IMR-90 (cell line): ENCODE data around the gene VDR. TPM values are rescaled to one million over a fixed set of nuclear protein-coding genes. Genes with fewer than 3 reads are reported as not detected.

Experiments used
- ATAC-seq: fragments of 200-7000 bp; cut with Tn5 transposase; 2 replicates; pipeline ENCODE4 v1.9.1; 2020; ENCODE audit warnings: low read depth, mild to moderate bottlenecking, moderate library complexity
- BruUV-seq: library from RNA; stranded (reverse); fragments of 400-500 nt; replicated peaks from 2 replicates; lab custom pipeline; 2021; lab: Mats Ljungman, UMichigan
- CTCF ChIA-PET: fragments of 300-600 bp; formaldehyde crosslinking; extraction: SDS; loops from one replicate; lab custom pipeline; 2021; ENCODE audit warnings: antibody characterized with exemption; lab: Yijun Ruan, JAX
- POLR2A ChIA-PET: fragments of 300-600 bp; sonication (Branson Sonifier 250); formaldehyde crosslinking; loops from one replicate; lab custom pipeline; 2022; ENCODE audit warnings: antibody characterized with exemption; ENCODE audit not compliant: unreplicated experiment; lab: Charles Lee
- DNase-seq: peaks from one replicate; pipeline ENCODE4 v3.0.0; 2013
- H2AFZ ChIP-seq: replicated peaks from 2 replicates; pipeline ENCODE3; 2013; ENCODE audit warnings: low read length, mild to moderate bottlenecking; ENCODE audit not compliant: poor library complexity
- H2AK5ac ChIP-seq: 2 replicates; pipeline ENCODE4 v1.6.1; 2013; ENCODE audit warnings: low read depth, low read length, inconsistent platforms
- H2AK9ac ChIP-seq: replicated peaks from 2 replicates; pipeline ENCODE3; 2013; ENCODE audit warnings: mild to moderate bottlenecking, low read depth, low read length, moderate library complexity; ENCODE audit not compliant: poor library complexity
- H2BK120ac ChIP-seq: 2 replicates; pipeline ENCODE4 v1.6.1; 2013; ENCODE audit warnings: low read depth, low read length, inconsistent platforms
- H2BK15ac ChIP-seq: 3 replicates; pipeline ENCODE4 v1.6.1; 2013; ENCODE audit warnings: low read depth, low read length, inconsistent platforms
- H2BK20ac ChIP-seq: 2 replicates; pipeline ENCODE4 v1.6.1; 2013; ENCODE audit warnings: low read depth, mild to moderate bottlenecking, inconsistent platforms, low read length, moderate library complexity
- H2BK5ac ChIP-seq: 2 replicates; pipeline ENCODE4 v1.6.1; 2013; ENCODE audit warnings: mild to moderate bottlenecking, low read depth, low read length, inconsistent platforms; ENCODE audit not compliant: poor library complexity, severe bottlenecking
- H3K14ac ChIP-seq: replicated peaks from 2 replicates; pipeline ENCODE4 v1.6.1; 2013; ENCODE audit warnings: low read depth, low read length, inconsistent platforms
- H3K18ac ChIP-seq: 2 replicates; pipeline ENCODE4 v1.6.1; 2013; ENCODE audit warnings: low read depth, low read length, control low read depth
- H3K23ac ChIP-seq: 2 replicates; pipeline ENCODE4 v1.6.1; 2013; ENCODE audit warnings: low read depth, low read length, inconsistent platforms
- H3K27ac ChIP-seq: 2 replicates; pipeline ENCODE4 v1.5.1; 2013; ENCODE audit warnings: mild to moderate bottlenecking, control low read depth, low read length; ENCODE audit not compliant: insufficient read depth
- H3K27me3 ChIP-seq: 2 replicates; pipeline ENCODE4 v1.6.1; 2013; ENCODE audit warnings: low read length; ENCODE audit not compliant: control insufficient read depth, insufficient read depth
- H3K36me3 ChIP-seq: 2 replicates; pipeline ENCODE4 v1.6.1; 2013; ENCODE audit warnings: low read length, mixed read lengths; ENCODE audit not compliant: control insufficient read depth, insufficient read depth
- H3K4ac ChIP-seq: 2 replicates; pipeline ENCODE4 v1.6.1; 2013; ENCODE audit warnings: low read depth, low read length, inconsistent platforms
- H3K4me1 ChIP-seq: 2 replicates; pipeline ENCODE4 v1.6.1; 2013; ENCODE audit warnings: low read length, mixed read lengths; ENCODE audit not compliant: control insufficient read depth, insufficient read depth
- H3K4me2 ChIP-seq: 2 replicates; pipeline ENCODE4 v1.6.1; 2013; ENCODE audit warnings: low read depth, mild to moderate bottlenecking, control low read depth, low read length, moderate library complexity
- H3K4me3 ChIP-seq: 2 replicates; pipeline ENCODE4 v1.5.1; 2013; ENCODE audit warnings: low read depth, mild to moderate bottlenecking, control low read depth, low read length, moderate library complexity; ENCODE audit not compliant: insufficient read depth
- H3K56ac ChIP-seq: 2 replicates; pipeline ENCODE4 v1.6.1; 2013; ENCODE audit warnings: low read length, inconsistent platforms; ENCODE audit not compliant: insufficient read depth; ENCODE audit errors: extremely low read depth
- H3K79me1 ChIP-seq, 2 experiments: 2 replicates each; pipeline ENCODE4 v1.6.1; 2013; ENCODE audit warnings: low read length in 2 of 2, inconsistent platforms in 1 of 2, low read depth in 1 of 2
- H3K9ac ChIP-seq: 2 replicates; pipeline ENCODE4 v1.6.1; 2013; ENCODE audit warnings: low read depth, low read length, control low read depth
- H3K9me1 ChIP-seq: 2 replicates; pipeline ENCODE4 v1.6.1; 2013; ENCODE audit warnings: low read length, inconsistent platforms; ENCODE audit not compliant: insufficient read depth
- H3K9me3 ChIP-seq: 2 replicates; pipeline ENCODE4 v1.6.1; 2013; ENCODE audit warnings: low read length; ENCODE audit not compliant: control insufficient read depth, insufficient read depth
- H4K20me1 ChIP-seq: 2 replicates; pipeline ENCODE4 v1.6.1; 2013; ENCODE audit warnings: low read length, inconsistent platforms; ENCODE audit not compliant: insufficient read depth
- H4K5ac ChIP-seq: 2 replicates; pipeline ENCODE4 v1.6.1; 2013; ENCODE audit warnings: mild to moderate bottlenecking, low read depth, low read length, control low read depth
- H4K8ac ChIP-seq, 2 experiments: 2 replicates each; pipeline ENCODE4 v1.6.1; 2013; ENCODE audit warnings: low read depth in 2 of 2, low read length in 2 of 2, control low read depth in 1 of 2, inconsistent platforms in 1 of 2
- H4K91ac ChIP-seq: 2 replicates; pipeline ENCODE4 v1.6.1; 2013; ENCODE audit warnings: low read depth, low read length, inconsistent platforms; ENCODE audit not compliant: insufficient read depth
- CEBPB ChIP-seq: IDR thresholded peaks from 2 replicates; pipeline ENCODE4 v1.6.1; 2012; ENCODE audit warnings: low read depth, low read length, improper control_type of control experiment
- ELK1 ChIP-seq: fragments of 150-350 bp; IDR thresholded peaks from 2 replicates; pipeline ENCODE4 v1.6.1; 2016; ENCODE audit warnings: low read depth, mild to moderate bottlenecking, low read length, moderate library complexity, borderline replicate concordance
- WGBS, 2 experiments: methylation state at CpG; one replicate each; pipeline versions ENCODE4 v1.1.5 to v1.1.7; 2013; ENCODE audit warnings: missing lambda C conversion rate in 2 of 2; ENCODE audit not compliant: insufficient read length in 1 of 2; ENCODE audit errors: extremely low coverage in 2 of 2; 5-methylcytosine and 5-hydroxymethylcytosine counted together
- dilution Hi-C: fragments of 300-500 bp; cut with HindIII; formaldehyde crosslinking; loops from one replicate; pipeline ENCODE4 v1.14.3; 2018; ENCODE audit warnings: low sequenced_read_pairs; ENCODE audit not compliant: unreplicated experiment
- in situ Hi-C: fragments of 300-500 bp; cut with MboI; formaldehyde crosslinking; loops from 3 replicates; pipeline ENCODE4 v1.14.3; 2019; ENCODE audit warnings: low sequenced_read_pairs, inconsistent platforms, mixed read lengths
- intact Hi-C: fragments of 100-400 bp; cut with micrococcal nuclease; formaldehyde crosslinking; loops from 2 replicates; pipeline ENCODE4 v1.10.0; 2022
- polyA plus RNA-seq, 3 experiments: library from polyadenylated mRNA; depleted of rRNA; stranded (reverse); fragments of >200 nt; gene quantifications; 2 replicates each; pipeline ENCODE4 v1.2.3, GENCODE V29; 2012; ENCODE audit warnings: low replicate concordance in 1 of 3
- total RNA-seq: library from RNA; depleted of rRNA; stranded (reverse); fragments of >200 nt; gene quantifications from 2 replicates; pipeline ENCODE4 v1.2.3, GENCODE V29; 2012

The VDR gene
- total and polyA plus RNA-seq, 2 of the 4 experiments (the other 2 are of a cell fraction), result 5.4 to 8.5 TPM

- Histone ChIP-seq H3K4me1 (peaks cover 8% of the 10 kb centered on the region; the same call in 1 of the 2 replicates), H3K9me3 (no peaks in the 10 kb centered on the region), H3K27me3 (no peaks in the 10 kb centered on the region), H2AFZ (peak overlapping the region; percentile 83), H2BK120ac (no peak overlapping the region), H3K23ac (no peak overlapping the region), H3K9ac (no peak overlapping the region), H3K4me2 (no peak overlapping the region), H3K14ac (peak overlapping the region; percentile 19; the same call in 1 of the 2 replicates), H2AK9ac (no peak overlapping the region), H2BK15ac (no peak overlapping the region), H3K36me3 (no peaks in the 10 kb centered on the region), H2AK5ac (peak overlapping the region; percentile 13; the same call in 1 of the 2 replicates), H2BK5ac (no peak overlapping the region), H3K9me1 (no peaks in the 10 kb centered on the region), H3K79me1 (no peaks in the 10 kb centered on the region), H3K56ac (no peak overlapping the region), H3K27ac (no peak overlapping the region), H4K20me1 (no peaks in the 10 kb centered on the region), H4K8ac (no peak overlapping the region), H3K4me3 (no peak overlapping the region), H2BK20ac (no peak overlapping the region), H3K18ac (no peak overlapping the region), H4K5ac (no peak overlapping the region), H3K4ac (peak overlapping the region; percentile 15; the same call in 1 of the 2 replicates), H4K91ac (no peak overlapping the region)
- ATAC-seq (no peak), DNase-seq (no peak)
- dilution Hi-C loops, result no loop called here
- TF ChIP-seq ELK1 (no peak), CEBPB (no peak)
- CTCF ChIA-PET, result interaction anchor here (0.7 to 1.3 kb wide), 2 partner anchors 68 to 121 kb away, joined by 3 to 4 read pairs; no protein-coding TSS in a partner anchor
- intact Hi-C loops, result no loop called here
- WGBS, 2 experiments, result no CpG with 5 or more reads among the region's 3 CpGs
- POLR2A ChIA-PET, result no interaction called here
- BruUV-seq, result no TSS peak
- in situ Hi-C loops, result loop anchor here (5.0 to 10.0 kb wide), 2 partner anchors 91 to 123 kb away; no protein-coding TSS in a partner anchor
Observed at GRCh38 chr12:47835831-47836155, 69.0 kb downstream of the VDR start.
